HG03139 (cell line): ENCODE measurements around the gene CWC27.
"Not testable (repeated sequence)": the region's sequence is repeated elsewhere in the genome, so short reads cannot be mapped to it uniquely, and the experiment has no call there.

ENCODE experiments used
- ATAC-seq: cut with Tn5 transposase; IDR thresholded peaks from one replicate; pipeline ENCODE4 v1.9.1; 2021; ENCODE audit not compliant: unreplicated experiment

The CWC27 gene

DNA sequence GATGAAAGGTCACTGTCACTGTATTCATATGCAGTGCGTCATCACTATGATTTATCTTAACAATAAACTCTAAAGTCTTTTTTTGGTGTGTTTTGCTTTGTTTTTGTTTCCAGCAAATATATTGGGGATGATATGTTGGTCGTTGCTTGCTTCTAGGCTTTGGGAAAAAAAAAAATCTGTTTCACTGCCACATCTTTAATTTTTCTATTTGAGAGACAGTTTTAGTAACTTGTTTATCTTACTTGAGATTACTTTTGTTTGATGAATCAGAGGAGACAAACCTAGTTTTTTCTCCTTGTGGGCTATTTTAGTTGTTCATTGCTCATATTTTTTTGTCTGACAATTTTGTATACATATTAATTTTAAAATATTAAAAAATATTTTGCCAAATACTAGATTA is 19.4 kb downstream of the CWC27 start:
- ATAC-seq = no peak

DNA sequence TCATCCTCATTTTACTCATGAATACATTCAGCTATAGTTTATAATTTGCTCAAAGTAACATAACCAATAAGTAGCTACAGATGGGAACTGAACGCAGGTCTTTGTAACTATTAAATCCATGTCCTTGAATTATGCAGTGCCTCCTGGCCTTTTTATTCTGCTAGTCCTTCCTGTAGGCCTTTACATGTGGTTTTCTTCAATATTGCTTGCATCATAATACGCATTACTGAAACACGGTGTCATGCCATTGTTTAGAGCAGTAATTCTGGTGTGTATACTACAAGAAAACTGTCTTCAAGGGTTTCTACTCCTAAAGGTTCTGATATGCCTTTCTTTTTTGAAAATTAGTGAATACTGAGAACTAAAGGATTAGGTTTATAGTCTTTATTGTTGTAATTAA is 20.7 kb downstream of the CWC27 start:
- ATAC-seq = no peak

DNA sequence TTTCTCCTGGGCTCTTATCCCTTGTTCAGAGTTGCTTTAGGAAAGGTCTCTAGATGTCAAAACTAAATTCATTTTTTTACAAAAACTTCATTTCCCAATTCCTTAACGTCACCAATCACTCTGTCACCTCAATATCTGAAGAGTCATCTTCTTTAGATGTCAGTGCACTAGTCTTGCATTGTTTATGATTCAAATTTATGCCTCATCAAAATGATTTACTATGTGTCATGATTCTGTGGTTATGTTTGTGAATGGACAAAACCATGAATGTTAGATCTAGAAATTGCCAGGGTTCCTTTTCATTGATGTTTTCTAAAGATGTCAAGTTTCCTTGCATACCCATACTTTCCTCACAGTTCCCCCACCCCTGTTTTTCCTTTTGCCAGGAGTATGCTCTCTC is 21.5 kb downstream of the CWC27 start:
- no peak for ATAC-seq

DNA sequence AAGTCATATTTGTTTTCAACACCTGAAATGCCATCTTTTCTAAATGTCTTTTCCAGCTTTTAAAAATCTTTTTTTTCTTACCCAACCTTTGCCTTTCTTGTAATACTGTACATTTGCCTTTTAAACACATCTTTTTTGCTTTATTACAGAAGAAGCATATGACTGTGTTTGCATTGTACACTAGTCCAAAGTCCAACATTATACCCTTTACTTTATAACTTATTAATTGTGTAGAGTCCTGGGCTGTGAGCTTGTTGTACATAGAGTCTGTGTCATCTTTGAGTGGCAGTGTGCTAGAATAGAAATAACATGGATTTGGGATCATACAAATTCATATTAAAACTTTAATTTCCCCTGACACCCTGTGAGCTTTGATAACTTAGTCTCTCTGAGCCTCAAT is 23.7 kb downstream of the CWC27 start:
- ATAC-seq = no peak

- ATAC-seq = no peak
These were observed 25.5 kb downstream of the CWC27 start for GRCh38 chr5:64794053-64794770.

GRCh38 chr5:64796301-64796700 is 27.6 kb downstream of the CWC27 start:
- ATAC-seq = no peak

DNA sequence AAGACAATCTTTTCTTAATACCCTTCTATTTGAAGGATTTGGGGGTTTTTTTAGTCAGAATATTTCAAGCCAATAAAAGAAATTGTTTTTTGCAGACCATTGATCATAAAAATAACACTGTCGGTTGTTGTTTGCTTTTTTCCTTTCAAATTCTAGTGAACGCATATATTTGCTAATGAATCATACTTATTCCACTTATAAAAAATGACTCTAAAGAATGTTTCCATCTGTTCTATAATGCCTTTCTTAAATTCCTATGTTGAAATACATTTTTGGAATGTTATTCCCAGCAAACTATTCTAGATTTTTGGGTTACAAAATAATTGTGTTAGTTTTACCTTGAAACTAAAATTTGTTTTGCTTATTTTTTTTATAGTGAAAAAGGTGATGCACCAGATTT is 32.2 kb downstream of the CWC27 start:
- no peak for ATAC-seq

DNA sequence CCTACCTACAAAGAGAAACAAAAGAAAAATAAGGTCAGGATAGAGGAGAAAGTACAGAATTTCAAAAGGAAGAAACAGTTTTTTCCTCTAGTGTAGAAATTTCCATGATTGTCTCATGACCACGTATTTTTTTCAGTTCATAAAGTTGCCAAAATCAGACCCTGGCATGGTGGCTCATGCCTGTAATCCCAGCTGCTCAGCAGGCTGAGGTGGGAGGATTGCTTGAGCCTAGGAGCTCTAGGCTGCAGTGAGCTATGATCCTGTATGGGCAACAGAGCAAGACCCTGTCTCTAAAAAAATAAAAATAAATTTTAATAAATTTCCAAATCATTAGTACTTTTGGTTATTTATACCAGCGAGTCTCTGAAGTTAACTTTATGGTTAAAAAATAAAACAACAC is 37.8 kb downstream of the CWC27 start:
- no peak for ATAC-seq

GRCh38 chr5:64807520-64807919 is 38.8 kb downstream of the CWC27 start:
- ATAC-seq = no peak

- ATAC-seq = no peak
These were observed 42.4 kb downstream of the CWC27 start for GRCh38 chr5:64811050-64811640.

DNA sequence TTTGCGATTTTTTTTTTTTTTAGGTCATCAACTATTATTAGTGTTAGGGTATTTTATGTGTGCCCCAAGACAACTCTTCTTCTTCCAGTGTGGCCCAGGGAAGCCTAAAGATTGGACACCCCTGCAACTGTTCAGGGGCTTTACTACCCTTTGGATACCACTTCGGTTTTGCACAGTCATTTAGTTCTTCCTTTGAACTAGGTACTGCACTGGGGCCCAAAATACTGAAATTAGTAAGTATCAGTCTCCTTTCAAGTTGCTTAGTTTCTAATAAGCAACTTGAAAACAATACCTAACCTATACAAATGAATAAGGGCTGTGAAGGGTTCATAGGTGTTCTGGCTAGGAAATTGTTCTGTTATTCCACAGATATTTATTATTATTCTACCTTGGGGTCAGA is 45.3 kb downstream of the CWC27 start:
- peak; percentile 68 for ATAC-seq

- no peak for ATAC-seq
These were observed 49.5 kb downstream of the CWC27 start for GRCh38 chr5:64818245-64818644.

DNA sequence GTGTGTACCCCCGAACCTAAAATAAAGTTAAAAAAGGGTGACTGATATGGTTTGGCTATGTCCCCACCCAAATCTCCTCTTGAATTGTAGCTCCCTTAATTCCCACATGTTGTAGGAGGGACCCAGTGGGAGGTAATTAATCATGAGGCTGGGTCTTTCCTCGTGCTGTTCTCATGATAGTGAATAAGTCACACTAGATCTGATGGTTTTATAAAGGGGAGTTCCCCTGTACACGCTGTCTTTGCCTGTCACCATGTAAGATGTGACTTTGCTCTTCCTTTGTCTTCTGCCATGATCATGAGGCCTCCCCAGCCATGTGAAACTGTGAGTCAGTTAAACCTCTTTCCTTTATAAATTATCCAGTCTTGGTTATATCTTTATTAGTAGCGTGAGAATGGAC is 50.6 kb downstream of the CWC27 start:
- not testable (repeated sequence) for ATAC-seq

DNA sequence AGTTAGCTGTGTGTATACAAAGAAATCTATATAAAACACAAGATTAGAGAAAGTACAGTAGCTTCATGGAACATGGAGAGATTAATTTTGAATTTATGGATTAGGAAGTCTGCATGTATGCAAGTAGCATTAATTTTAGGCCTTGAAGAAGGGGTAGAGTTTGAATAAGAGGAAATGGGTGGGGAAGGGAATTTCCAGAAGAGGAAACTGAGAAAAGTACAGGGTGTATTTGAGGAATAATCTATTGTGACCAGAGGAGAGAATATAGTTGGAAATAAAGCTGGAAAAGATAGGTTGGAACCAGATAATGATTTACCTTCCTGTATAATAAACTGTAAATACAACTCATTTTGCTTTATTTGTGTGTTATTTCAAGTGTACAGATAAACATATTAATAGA is 53.6 kb downstream of the CWC27 start:
- no peak for ATAC-seq

- no peak for ATAC-seq
These were observed 57.8 kb downstream of the CWC27 start for GRCh38 chr5:64826541-64826940.

DNA sequence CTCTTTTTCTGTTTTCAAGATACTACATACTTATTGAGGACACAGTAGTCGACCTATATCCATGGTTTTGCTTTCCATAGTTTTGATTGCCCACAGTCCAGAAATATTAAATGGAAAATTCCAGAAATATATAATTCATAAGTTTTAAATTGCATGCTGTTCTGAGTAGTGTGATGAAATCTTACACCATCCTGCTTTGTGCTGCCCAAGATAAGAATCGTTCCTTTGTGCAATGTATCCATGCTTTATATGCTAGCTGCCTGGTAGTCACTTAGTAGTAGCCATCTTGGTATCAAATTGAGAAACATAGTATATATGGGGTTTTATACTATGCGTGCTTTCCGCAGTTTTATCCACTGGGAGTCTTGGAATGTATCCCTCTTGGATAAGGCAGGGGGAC is 59.0 kb downstream of the CWC27 start:
- ATAC-seq = no peak

- ATAC-seq = not testable (repeated sequence)
These were observed 61.9 kb downstream of the CWC27 start for GRCh38 chr5:64830650-64831049.

- no peak for ATAC-seq
These were observed 63.3 kb downstream of the CWC27 start for GRCh38 chr5:64831996-64832395.

GRCh38 chr5:64834037-64834436 is 65.3 kb downstream of the CWC27 start:
- ATAC-seq = no peak

DNA sequence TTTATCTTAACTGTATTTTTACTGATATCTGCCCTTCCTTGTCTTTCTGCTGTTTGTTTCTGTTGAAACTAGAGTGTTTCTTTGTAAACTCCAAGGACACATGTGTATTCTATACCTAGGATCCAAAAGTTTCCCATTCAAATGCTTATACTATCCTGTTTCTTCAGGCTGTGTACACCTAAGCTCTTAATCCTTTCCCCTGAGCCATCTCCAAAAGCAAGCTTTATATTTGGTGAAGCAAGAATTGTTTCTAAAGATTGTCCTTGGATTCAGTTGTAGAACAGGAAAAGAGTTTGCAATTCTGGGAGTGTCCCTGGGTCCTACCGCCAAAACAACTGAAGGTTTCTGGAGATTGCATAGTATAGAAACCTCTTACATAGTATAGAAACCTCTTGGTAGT is 65.9 kb downstream of the CWC27 start:
- ATAC-seq = no peak

DNA sequence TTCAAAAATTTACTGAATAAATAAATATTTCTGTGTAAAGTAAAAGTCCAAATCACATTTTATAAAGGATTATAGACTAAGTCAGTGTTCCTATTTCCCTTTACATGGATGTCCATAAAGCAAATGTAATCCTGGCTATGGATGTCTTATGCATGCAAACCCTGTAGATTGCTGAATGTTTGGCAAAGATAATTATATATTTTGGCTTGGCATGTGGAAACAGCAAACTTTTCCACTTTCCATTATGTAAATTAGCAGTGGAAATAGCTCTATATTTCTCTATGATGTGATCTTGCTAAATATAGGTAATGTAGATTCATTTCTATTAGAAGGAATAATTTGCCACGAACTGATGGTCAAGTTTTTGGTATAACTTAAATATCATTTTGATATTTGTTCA is 66.5 kb downstream of the CWC27 start:
- no peak for ATAC-seq

DNA sequence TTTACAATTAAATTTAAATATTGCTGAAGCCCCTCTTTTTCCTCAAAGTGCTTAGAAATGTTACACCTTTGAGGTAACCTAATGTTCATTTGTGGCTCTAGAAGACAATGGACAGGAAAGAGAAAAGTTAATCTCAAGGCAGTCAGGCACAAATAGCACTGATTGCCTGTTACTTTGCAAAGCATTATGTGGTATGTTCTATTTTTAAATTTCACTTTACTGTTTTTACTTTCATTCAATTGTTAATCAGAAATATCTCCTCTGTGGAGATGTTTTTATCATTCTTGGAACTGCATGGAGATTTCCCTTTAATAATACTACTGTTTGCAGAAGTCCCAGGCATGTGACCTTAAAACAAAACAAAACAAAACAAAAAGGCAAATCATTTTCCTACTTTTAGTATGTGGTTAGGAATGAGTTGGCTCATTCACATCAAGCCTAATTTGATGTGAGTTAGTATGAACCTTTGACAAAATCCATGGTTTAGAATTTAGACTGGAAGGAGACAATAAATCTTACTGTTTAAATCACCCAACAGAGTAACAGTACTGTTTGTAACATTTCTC is 67.5 kb downstream of the CWC27 start:
- ATAC-seq = no peak

- ATAC-seq = no peak
These were observed 68.1 kb downstream of the CWC27 start for GRCh38 chr5:64836786-64837185.
